Measurements from ENCODE around the gene LCN12.

DNA sequence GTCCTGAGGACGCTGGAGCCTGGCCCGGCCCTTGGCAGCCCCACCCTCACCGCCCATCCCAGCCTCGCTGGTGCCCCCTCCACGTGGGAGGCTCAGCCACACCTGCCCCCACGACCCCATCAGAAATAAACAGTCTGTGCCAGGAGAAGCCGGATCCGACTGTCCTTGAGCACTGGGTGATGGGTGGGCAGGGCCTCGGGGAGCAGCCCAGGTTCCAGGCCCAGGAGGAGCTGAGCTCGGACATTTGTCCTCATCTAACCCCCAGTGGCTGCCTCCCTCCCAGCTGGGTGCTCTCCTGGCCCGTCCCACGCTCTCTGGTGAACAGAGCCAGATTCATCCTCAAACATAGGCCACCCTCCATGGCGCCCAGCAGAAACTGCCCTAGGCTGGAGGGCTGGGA, 20.7 kb downstream of the LCN12 start:
- TF ChIP-seq, protein P1, sequence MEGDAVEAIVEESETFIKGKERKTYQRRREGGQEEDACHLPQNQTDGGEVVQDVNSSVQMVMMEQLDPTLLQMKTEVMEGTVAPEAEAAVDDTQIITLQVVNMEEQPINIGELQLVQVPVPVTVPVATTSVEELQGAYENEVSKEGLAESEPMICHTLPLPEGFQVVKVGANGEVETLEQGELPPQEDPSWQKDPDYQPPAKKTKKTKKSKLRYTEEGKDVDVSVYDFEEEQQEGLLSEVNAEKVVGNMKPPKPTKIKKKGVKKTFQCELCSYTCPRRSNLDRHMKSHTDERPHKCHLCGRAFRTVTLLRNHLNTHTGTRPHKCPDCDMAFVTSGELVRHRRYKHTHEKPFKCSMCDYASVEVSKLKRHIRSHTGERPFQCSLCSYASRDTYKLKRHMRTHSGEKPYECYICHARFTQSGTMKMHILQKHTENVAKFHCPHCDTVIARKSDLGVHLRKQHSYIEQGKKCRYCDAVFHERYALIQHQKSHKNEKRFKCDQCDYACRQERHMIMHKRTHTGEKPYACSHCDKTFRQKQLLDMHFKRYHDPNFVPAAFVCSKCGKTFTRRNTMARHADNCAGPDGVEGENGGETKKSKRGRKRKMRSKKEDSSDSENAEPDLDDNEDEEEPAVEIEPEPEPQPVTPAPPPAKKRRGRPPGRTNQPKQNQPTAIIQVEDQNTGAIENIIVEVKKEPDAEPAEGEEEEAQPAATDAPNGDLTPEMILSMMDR (IDR thresholded peaks at IDR 0.05; ENCODE audit: insufficient read depth, low read length, poor library complexity, severe bottlenecking) = no peak
- no peak for TF ChIP-seq EZH2phosphoT487 (conservative IDR thresholded peaks at IDR 0.05; ENCODE audit: low read length)

Measured in SU-DHL-6 (cell line).